ENCODE results near the gene PHF5A.

DNA sequence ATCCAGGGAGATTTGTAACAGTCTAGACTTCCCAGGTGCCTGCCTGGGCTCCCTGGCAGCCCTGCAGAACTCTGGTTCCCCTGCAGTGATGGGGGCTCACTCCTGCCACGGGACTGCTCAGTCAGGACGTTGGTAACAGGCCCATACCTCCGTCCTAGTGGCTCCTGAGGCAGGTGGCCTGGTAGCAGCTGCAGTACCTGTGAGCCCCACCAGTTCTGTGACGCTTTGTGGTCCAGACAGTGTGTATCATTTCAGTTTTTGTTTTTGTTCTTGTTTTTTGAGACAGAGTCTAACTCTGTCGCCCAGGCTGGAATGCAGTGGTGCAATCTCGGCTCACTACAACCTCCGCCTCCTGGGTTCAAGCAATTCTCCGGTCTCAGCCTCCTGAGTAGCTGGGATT, 48.0 kb upstream of the PHF5A start:
- TF ChIP-seq, protein P1, sequence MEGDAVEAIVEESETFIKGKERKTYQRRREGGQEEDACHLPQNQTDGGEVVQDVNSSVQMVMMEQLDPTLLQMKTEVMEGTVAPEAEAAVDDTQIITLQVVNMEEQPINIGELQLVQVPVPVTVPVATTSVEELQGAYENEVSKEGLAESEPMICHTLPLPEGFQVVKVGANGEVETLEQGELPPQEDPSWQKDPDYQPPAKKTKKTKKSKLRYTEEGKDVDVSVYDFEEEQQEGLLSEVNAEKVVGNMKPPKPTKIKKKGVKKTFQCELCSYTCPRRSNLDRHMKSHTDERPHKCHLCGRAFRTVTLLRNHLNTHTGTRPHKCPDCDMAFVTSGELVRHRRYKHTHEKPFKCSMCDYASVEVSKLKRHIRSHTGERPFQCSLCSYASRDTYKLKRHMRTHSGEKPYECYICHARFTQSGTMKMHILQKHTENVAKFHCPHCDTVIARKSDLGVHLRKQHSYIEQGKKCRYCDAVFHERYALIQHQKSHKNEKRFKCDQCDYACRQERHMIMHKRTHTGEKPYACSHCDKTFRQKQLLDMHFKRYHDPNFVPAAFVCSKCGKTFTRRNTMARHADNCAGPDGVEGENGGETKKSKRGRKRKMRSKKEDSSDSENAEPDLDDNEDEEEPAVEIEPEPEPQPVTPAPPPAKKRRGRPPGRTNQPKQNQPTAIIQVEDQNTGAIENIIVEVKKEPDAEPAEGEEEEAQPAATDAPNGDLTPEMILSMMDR (IDR thresholded peaks at IDR 0.05; ENCODE audit: borderline replicate concordance, extremely low read depth, low read length, poor library complexity, severe bottlenecking) = no peak
- no peak for TF ChIP-seq EZH2 (IDR thresholded peaks at IDR 0.05; ENCODE audit: borderline replicate concordance, low read depth, low read length, severe bottlenecking)
